Type B pancreatic cell (in vitro differentiated cells): Measurements from ENCODE around the gene NDUFV2. TPM values are rescaled to one million over a fixed set of nuclear protein-coding genes. Genes with fewer than 3 reads are reported as not detected.
A peak's percentile ranks its signal among the peaks of the same experiment; 100 is the strongest.

ENCODE experiments used
- DNase-seq: peaks from one replicate; pipeline ENCODE4 v3.0.0; 2021; ENCODE audit warnings: mixed read lengths; ENCODE audit not compliant: unreplicated experiment; ENCODE audit errors: extremely low spot score
- H3K27ac Mint-ChIP-seq: 2 replicates; pipeline ENCODE4 v1.8.0; 2021; ENCODE audit warnings: mild to moderate bottlenecking, mixed read lengths
- H3K27me3 Mint-ChIP-seq: 2 replicates; pipeline ENCODE4 v1.8.0; 2021; ENCODE audit warnings: mixed read lengths
- H3K36me3 Mint-ChIP-seq: 2 replicates; pipeline ENCODE4 v1.8.0; 2021; ENCODE audit warnings: mixed read lengths
- H3K4me1 Mint-ChIP-seq: one replicate; pipeline ENCODE4 v1.8.0; 2021; ENCODE audit warnings: mixed read lengths; ENCODE audit not compliant: unreplicated experiment
- H3K4me3 Mint-ChIP-seq: 2 replicates; pipeline ENCODE4 v1.8.0; 2021; ENCODE audit warnings: mild to moderate bottlenecking, mixed read lengths
- H3K9me3 Mint-ChIP-seq: 2 replicates; pipeline ENCODE4 v1.8.0; 2021; ENCODE audit warnings: mixed read lengths
- long read RNA-seq: library from polyadenylated mRNA; unstranded; transcript quantifications from one replicate; pipeline ENCODE4 v2.0.0, GENCODE V29; 2020
- total RNA-seq: library from RNA; stranded (reverse); gene quantifications from 2 replicates; pipeline ENCODE4 v1.2.1, GENCODE V29; 2021; ENCODE audit warnings: low replicate concordance
- TF ChIP-seq, protein P1 (sequence below): fragments of 200-600 bp; sonication (generic); conservative IDR thresholded peaks from 2 replicates; pipeline ENCODE4 v1.5.0; 2021; ENCODE audit warnings: antibody characterized with exemption, mild to moderate bottlenecking

NDUFV2 gene
- total RNA-seq: 122 and 135 TPM in 2 replicates
- long read RNA-seq, transcript NDUFV2-201 (8 exons, 930 nt): major isoform, 129 of 136 reads
- long read RNA-seq, partial matches to known transcripts: 3 of 136 reads
- long read RNA-seq, other reads (novel, unspliced or antisense): 4 of 136 reads

DNA sequence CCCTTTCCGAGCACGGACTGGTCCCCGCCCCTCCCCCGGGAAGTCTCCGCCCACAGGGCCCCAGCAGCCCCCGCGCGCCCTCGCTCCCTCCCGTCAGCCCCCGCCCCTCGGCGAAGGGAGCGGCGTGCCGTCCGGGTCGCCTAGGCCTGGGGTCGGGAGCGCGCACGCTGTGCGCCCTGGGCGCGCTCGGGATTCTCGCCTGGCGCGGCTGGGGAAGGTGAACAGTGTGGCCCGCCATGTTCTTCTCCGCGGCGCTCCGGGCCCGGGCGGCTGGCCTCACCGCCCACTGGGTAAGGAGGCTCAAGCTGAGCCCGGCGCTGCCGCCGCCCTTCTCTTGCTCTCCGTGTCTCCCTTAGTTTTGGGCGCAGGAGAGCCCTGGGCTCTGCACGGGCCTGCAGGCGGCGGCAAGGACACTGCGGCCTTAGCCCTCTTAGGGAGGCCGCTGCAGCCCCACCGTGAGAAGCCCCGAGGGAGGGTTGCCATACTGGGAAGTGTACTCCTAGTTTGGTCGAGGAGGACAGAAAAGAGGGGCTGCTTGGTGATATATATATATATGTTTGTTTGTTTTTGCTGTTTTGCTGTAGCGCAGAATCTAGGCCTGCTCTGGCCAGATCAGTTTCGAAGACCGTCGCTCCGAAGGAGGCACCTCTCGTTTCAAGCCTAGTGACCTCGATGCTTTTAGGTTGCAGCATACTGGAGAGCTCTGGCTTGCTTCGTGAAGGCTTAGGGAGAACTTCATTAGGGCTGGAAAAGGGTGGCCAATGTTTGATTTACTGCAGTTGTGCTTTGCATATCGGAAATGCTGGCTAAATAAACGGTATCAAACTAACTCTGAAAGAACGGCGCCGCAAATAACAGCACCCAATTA lies at the start of gene NDUFV2:
NDUFV2 (plus strand) TSS at position 192 of the 868 bp plus-strand sequence; CDS start at position 237, 45 bp downstream.
- Mint-ChIP-seq H3K27ac (peak within 1 kb of the TSS; percentile 91), H3K4me1 (peaks cover 44% of the 10 kb centered on the region), H3K27me3 (no peaks in the 10 kb centered on the region), H3K4me3 (peak within 1 kb of the TSS; percentile 92), H3K9me3 (no peaks in the 10 kb centered on the region), H3K36me3 (peaks cover 13% of the 10 kb centered on the region)
- TF ChIP-seq, protein P1, sequence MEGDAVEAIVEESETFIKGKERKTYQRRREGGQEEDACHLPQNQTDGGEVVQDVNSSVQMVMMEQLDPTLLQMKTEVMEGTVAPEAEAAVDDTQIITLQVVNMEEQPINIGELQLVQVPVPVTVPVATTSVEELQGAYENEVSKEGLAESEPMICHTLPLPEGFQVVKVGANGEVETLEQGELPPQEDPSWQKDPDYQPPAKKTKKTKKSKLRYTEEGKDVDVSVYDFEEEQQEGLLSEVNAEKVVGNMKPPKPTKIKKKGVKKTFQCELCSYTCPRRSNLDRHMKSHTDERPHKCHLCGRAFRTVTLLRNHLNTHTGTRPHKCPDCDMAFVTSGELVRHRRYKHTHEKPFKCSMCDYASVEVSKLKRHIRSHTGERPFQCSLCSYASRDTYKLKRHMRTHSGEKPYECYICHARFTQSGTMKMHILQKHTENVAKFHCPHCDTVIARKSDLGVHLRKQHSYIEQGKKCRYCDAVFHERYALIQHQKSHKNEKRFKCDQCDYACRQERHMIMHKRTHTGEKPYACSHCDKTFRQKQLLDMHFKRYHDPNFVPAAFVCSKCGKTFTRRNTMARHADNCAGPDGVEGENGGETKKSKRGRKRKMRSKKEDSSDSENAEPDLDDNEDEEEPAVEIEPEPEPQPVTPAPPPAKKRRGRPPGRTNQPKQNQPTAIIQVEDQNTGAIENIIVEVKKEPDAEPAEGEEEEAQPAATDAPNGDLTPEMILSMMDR: no peak
- DNase-seq: peak; percentile 99

DNA sequence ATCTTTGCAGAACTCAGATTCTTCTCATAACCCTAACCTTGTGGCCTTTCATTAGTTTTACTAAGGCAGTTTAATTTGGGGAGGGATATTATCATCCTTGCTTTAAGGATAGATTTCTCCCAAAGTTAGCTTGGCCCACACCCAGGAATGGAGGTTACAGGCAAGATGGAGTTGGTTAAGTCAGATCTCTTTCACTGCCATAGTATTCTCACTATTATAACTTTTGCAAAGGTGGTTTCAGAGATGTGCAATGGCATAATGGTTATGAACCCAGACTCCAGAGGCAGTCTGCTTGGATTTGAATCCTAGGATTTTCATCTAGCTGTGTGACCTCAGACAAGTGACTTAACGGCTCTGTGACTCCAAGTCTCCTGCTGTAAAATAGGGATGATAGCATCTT lies 48.7 kb upstream of the NDUFV2 start:
- TF ChIP-seq, protein P1: no peak
- DNase-seq: no peak
- Mint-ChIP-seq H3K36me3 (no peaks in the 10 kb centered on the region), H3K27ac (no peak overlapping the region), H3K4me3 (no peak overlapping the region), H3K4me1 (peaks cover 7% of the 10 kb centered on the region), H3K27me3 (no peaks in the 10 kb centered on the region), H3K9me3 (peaks cover 14% of the 10 kb centered on the region)

DNA sequence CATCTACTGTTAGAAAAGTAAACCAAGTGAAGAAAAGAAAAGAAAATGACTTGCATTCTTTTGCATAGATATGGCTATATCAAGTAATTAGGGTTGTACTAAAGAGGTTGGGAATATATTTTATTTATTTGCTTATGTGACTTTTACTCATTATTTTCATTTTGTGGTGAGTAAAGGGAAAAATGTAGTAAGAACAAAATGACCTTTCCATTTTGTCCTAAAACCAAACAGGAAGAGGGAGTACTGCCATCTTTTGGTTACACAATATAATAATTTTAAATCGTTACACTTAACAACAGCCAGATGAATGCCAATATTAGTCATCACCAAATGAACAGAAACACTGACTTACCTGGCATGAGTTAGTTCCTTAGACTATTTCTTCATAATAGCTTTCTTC lies 47.3 kb upstream of the NDUFV2 start:
- H3K9me3 Mint-ChIP-seq: peaks cover 14% of the 10 kb centered on the region
- peaks cover 8% of the 10 kb centered on the region for H3K4me1 Mint-ChIP-seq
- no peaks in the 10 kb centered on the region for H3K36me3 Mint-ChIP-seq
- no peak overlapping the region for H3K27ac Mint-ChIP-seq
- no peak overlapping the region for H3K4me3 Mint-ChIP-seq
- no peaks in the 10 kb centered on the region for H3K27me3 Mint-ChIP-seq
- TF ChIP-seq, protein P1: peak; percentile 16
- no peak for DNase-seq

DNA sequence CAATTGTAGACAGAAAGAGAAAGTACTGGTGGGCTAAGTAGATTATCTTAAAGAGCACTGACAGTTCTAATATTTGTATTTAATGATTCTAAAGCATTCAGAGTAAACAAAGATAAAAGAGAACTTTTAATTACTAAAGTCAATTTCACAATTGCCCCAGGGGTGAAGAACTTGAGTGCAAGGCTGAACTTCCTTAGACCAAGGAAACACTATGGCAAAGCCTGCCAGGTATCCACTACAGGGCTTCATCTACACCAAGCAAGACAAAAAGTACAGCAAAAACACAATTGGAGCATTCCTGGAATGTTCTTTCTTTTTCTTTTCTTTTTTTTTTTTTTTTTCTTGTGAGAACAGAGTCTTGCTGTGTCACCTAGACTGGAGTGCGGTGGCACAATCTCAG lies 46.9 kb upstream of the NDUFV2 start:
- Mint-ChIP-seq H3K4me3 (no peak overlapping the region), H3K27ac (no peak overlapping the region), H3K9me3 (peaks cover 14% of the 10 kb centered on the region), H3K27me3 (no peaks in the 10 kb centered on the region), H3K36me3 (no peaks in the 10 kb centered on the region), H3K4me1 (peaks cover 8% of the 10 kb centered on the region)
- TF ChIP-seq, protein P1: no peak
- DNase-seq: no peak

DNA sequence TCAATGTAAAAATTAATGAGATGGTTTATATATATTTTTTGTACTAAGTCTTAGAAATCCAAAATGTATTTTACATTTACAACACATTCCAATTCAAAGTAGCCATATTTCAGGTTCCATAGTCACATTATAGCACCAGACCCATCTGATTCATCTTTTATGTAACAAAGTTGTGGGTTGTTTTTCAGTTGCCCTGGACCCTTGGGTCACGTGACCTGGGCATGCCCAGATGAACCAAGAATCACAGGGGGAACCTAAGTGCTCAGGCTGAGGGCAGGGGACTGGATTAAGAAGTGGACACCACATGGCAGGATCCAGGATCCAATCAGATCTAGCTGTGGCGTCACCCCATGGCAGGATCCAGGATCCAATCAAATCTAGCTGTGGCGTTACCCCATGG lies 44.9 kb upstream of the NDUFV2 start:
- no peaks in the 10 kb centered on the region for H3K36me3 Mint-ChIP-seq
- TF ChIP-seq, protein P1: no peak
- no peak overlapping the region for H3K4me3 Mint-ChIP-seq
- no peak overlapping the region for H3K27ac Mint-ChIP-seq
- peaks cover 6% of the 10 kb centered on the region for H3K9me3 Mint-ChIP-seq
- DNase-seq: no peak
- peaks cover 8% of the 10 kb centered on the region for H3K4me1 Mint-ChIP-seq
- H3K27me3 Mint-ChIP-seq: peaks cover 3% of the 10 kb centered on the region
